ENCODE measurements around the gene TRIM63. TPM values are rescaled to one million over a fixed set of nuclear protein-coding genes. Genes with fewer than 3 reads are reported as not detected.

Gene TRIM63
- not detected for polyA plus RNA-seq (2012; ENCODE audit: insufficient read depth, insufficient read length, low read depth)

DNA sequence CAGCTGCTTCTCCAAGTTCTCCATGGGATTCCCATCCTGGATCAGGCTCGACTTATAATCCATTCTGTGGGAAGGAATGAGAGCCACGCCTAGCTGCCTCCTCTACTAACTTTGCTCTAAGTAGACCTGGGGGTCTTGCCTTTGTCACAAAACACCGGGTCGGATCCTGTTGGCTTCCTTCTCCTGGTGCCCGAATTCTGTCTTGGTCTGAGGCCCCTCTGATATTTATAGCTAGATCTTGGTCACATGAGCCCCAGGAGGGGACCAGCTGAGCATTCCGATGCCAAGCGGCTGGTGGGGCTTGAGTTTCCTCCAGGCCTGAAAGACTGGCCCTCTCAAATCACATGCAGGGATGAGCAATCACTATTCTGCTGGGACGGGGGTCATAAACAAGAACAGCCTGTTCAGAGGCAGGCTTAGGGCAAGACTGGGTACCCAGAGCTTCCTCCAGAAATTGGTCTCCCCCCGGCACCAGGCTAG lies at the start of gene TRIM63:
TSS of gene TRIM63 (minus strand) at position 199 of the 480 bp plus-strand sequence. CDS start at position 63, 136 bp downstream.
- Histone ChIP-seq H3K9me3 (no peaks in the 10 kb centered on the region), H3K27me3 (no peaks in the 10 kb centered on the region), H3K4me3 (ENCODE audit: low read depth, low read length) (no peak within 1 kb of the TSS), H3K36me3 (no peaks in the 10 kb centered on the region), H3K4me1 (no peaks in the 10 kb centered on the region)
- TF ChIP-seq, protein P1, sequence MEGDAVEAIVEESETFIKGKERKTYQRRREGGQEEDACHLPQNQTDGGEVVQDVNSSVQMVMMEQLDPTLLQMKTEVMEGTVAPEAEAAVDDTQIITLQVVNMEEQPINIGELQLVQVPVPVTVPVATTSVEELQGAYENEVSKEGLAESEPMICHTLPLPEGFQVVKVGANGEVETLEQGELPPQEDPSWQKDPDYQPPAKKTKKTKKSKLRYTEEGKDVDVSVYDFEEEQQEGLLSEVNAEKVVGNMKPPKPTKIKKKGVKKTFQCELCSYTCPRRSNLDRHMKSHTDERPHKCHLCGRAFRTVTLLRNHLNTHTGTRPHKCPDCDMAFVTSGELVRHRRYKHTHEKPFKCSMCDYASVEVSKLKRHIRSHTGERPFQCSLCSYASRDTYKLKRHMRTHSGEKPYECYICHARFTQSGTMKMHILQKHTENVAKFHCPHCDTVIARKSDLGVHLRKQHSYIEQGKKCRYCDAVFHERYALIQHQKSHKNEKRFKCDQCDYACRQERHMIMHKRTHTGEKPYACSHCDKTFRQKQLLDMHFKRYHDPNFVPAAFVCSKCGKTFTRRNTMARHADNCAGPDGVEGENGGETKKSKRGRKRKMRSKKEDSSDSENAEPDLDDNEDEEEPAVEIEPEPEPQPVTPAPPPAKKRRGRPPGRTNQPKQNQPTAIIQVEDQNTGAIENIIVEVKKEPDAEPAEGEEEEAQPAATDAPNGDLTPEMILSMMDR (IDR thresholded peaks at IDR 0.05; ENCODE audit: low read depth, low read length): no peak
- no peak for DNase-seq

DNA sequence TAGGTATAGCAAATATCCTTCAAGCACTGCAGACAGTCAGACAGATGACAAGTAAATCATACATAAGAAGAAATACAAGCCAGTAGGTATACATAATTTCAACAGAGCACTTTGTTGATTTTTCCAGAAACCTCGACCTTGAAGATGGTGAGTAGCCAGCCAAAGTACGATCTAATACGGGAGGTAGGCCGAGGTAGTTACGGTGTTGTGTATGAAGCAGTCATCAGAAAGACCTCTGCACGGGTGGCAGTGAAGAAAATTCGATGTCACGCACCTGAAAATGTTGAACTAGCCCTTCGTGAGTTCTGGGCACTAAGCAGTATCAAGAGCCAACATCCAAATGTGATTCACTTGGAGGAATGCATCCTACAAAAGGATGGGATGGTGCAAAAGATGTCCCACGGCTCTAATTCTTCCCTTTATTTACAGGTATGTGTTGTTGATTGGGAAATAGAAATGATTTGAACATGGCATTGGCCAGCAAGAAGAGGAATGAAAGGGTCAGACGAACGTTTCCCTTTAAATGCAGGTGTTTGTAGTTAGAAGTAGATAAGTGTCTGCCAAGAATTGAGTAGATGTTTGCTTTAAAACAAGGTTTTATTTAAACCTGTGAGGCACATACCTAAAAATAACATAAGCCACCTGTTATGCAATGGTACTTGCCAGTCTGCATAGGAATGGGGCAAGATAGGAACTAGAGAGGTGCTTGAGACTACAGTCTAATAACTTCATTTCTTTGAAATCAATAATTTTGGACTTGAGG lies 46.9 kb upstream of the TRIM63 start:
- no peak overlapping the region for H3K4me3 ChIP-seq (ENCODE audit: low read depth, low read length)
- no peaks in the 10 kb centered on the region for H3K4me1 ChIP-seq
- no peaks in the 10 kb centered on the region for H3K27me3 ChIP-seq
- H3K9me3 ChIP-seq: no peaks in the 10 kb centered on the region
- H3K36me3 ChIP-seq: no peaks in the 10 kb centered on the region
- TF ChIP-seq, protein P1 (IDR thresholded peaks at IDR 0.05; ENCODE audit: low read depth, low read length): no peak
- no peak for DNase-seq

DNA sequence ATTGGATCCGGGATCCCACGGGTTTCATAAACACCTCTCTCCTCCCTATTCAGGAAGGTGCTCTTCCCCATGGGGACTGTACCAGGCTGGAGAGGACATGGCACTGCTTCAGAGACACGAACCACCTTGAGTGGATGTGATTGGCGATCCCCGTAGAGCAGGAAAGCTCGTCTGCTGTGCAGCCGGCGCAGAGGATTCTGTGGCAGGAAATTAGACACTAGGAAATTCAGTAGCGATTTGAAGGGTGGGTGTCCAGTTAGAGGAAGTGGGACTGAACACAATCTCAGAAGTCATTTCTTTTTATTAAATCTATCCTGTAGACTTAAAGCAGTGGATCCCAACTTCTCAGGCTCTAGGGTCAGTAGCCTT lies 45.0 kb upstream of the TRIM63 start:
- TF ChIP-seq, protein P1 (IDR thresholded peaks at IDR 0.05; ENCODE audit: low read depth, low read length): no peak
- no peak for DNase-seq

DNA sequence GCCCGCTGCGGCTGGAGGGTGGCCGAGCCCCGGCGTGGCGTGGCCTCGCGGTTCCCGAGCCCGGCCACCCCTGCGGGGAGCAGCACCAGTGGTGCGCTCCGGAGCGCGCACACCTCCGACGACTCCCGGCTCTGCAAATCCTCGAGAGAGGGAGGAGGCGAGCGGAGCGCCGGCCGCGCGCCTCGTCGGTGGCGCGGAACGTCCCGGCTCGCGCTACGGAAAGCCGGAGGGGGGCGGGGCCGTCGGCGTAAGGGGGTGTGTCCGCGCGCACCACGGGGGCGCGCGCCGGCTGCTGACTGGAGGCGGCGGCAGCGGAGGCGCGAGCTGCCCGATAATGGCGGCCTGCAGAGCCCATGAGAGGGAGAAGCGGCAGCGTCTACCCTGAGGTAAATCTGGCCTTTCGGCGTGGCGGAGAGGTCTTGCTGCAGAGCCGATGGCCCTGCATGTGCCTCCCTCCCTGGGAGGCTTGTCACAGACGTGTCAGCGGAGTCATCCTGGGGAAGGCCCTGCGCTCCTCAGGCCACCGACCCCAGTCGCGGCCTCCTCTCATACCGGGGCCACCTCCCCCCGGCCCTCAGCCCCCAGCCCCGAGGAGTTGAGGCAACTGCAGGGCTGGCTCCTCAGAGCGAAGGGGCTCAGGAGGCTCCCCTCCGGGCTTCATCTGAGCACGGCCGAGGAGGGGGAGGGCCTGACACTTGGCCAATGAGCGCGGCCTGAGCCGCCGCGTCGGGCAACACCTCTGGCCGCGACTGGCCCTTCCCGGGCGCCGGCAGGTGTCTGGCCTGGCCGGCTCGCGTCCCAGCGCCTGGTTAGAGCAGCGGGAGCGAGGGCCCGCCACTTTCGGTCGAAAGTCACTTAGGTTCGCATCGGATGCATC lies 44.3 kb upstream of the TRIM63 start, which contains the start of gene PDIK1L:
TSS of gene PDIK1L (plus strand) at position 295 of the 877 bp plus-strand sequence. CDS start 2,485 bp downstream, outside the sequence.
- no peaks in the 10 kb centered on the region for H3K9me3 ChIP-seq
- H3K36me3 ChIP-seq: no peaks in the 10 kb centered on the region
- TF ChIP-seq, protein P1 (IDR thresholded peaks at IDR 0.05; ENCODE audit: low read depth, low read length): no peak
- H3K27me3 ChIP-seq: no peaks in the 10 kb centered on the region
- H3K4me3 ChIP-seq (ENCODE audit: low read depth, low read length): peak within 1 kb of the TSS; percentile 74
- no peaks in the 10 kb centered on the region for H3K4me1 ChIP-seq
- DNase-seq: peak; percentile 88

More for the DNA sequence above, 45.0 kb upstream of the TRIM63 start:
- no peaks in the 10 kb centered on the region for H3K4me1 ChIP-seq
- H3K36me3 ChIP-seq: no peaks in the 10 kb centered on the region
- no peaks in the 10 kb centered on the region for H3K9me3 ChIP-seq
- H3K4me3 ChIP-seq (ENCODE audit: low read depth, low read length): peak overlapping the region; percentile 74
- no peaks in the 10 kb centered on the region for H3K27me3 ChIP-seq

DNA sequence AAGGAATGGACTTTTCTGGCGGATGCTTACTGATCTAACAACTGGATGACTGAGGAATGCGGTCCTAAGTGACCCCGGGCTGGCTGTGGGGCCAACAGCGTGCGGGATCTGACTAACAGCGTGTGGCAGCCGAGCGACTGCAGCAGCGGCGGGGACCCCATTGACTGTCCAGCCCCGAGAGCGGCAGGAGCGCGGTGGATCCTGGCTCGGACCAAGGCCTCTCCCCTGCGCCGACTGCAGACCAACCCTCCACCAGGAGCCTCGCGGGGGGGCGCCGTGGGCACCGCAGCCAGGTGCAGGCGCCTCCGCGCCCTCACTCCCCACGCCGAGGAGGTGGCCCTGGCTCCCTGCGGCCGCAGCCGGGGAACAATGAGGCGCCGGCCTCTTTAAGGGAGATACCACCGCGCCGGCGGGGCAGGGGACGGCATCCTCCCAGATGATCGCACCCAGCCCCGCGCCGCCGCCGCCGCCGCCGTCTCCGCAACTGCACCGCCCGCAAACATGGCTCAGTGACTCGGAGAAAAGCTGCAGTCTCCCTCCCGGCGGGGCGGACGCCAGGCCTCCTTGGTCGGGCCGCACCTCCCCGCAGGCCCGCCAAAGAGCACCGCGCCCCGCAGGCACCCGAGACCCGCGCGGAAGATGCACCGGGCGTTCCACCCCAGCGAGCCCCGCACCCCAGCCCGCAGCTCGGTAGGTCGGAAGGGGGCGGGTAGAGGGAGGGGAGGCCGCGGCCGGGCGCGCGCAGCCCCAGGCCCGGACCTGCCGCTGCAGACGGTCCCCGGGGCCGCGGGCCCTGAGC lies 43.5 kb upstream of the TRIM63 start:
- Histone ChIP-seq H3K4me1 (no peaks in the 10 kb centered on the region), H3K4me3 (ENCODE audit: low read depth, low read length) (peak overlapping the region; percentile 74), H3K9me3 (no peaks in the 10 kb centered on the region), H3K36me3 (no peaks in the 10 kb centered on the region), H3K27me3 (no peaks in the 10 kb centered on the region)
- TF ChIP-seq, protein P1 (IDR thresholded peaks at IDR 0.05; ENCODE audit: low read depth, low read length): no peak
- DNase-seq: peak; percentile 75
